Lung (tissue), 12 donors: ENCODE measurements around the gene CDKAL1. TPM values are rescaled to one million over a fixed set of nuclear protein-coding genes. Genes with fewer than 3 reads are reported as not detected.

ENCODE experiments used
- ATAC-seq: fragments of 200-7000 bp; cut with Tn5 transposase; one replicate; pipeline ENCODE4 v1.9.1; 2020; ENCODE audit warnings: moderate number of reproducible peaks; ENCODE audit not compliant: insufficient read depth, low FRiP score
- DNase-seq, 3 donors: peaks; one replicate each; pipeline ENCODE4 v3.0.0-alpha.2; 2013 to 2017
- H3K27ac ChIP-seq, 2 donors: one replicate each; pipeline ENCODE4 v1.5.1; 2013; ENCODE audit warnings: mild to moderate bottlenecking in 2 of 2, moderate library complexity in 2 of 2, control low read depth in 1 of 2, inconsistent platforms in 1 of 2, low read depth in 1 of 2, low read length in 1 of 2
- H3K27me3 ChIP-seq, 3 donors: one replicate each; pipeline ENCODE4 v1.5.1; 2013; ENCODE audit warnings: low read length in 2 of 3; ENCODE audit not compliant: control insufficient read depth in 3 of 3, insufficient read depth in 3 of 3
- H3K36me3 ChIP-seq, 4 donors: one replicate each; pipeline ENCODE4 v1.5.1; 2013; ENCODE audit warnings: low read length in 4 of 4, mild to moderate bottlenecking in 1 of 4, moderate library complexity in 1 of 4; ENCODE audit not compliant: control insufficient read depth in 4 of 4, insufficient read depth in 4 of 4
- H3K4me1 ChIP-seq, 5 donors: one replicate each; pipeline ENCODE4 v1.5.1; 2013; ENCODE audit warnings: low read length in 5 of 5, mild to moderate bottlenecking in 2 of 5, moderate library complexity in 1 of 5; ENCODE audit not compliant: control insufficient read depth in 5 of 5, insufficient read depth in 5 of 5
- H3K4me3 ChIP-seq: one replicate; pipeline ENCODE4 v1.5.1; 2013; ENCODE audit warnings: mild to moderate bottlenecking, control low read depth, moderate library complexity
- H3K9ac ChIP-seq, 2 donors: one replicate each; pipeline ENCODE4 v1.5.1; 2013; ENCODE audit warnings: low read length in 2 of 2, control low read depth in 1 of 2; ENCODE audit not compliant: insufficient read depth in 1 of 2
- H3K9me3 ChIP-seq, 4 donors: one replicate each; pipeline ENCODE4 v1.5.1; 2013; ENCODE audit warnings: low read length in 3 of 4, mild to moderate bottlenecking in 1 of 4, moderate library complexity in 1 of 4; ENCODE audit not compliant: control insufficient read depth in 4 of 4, insufficient read depth in 3 of 4
- CTCF ChIP-seq: IDR thresholded peaks from 2 replicates; pipeline ENCODE4 v1.5.1; 2012; ENCODE audit warnings: mild to moderate bottlenecking; ENCODE audit errors: control extremely low read depth, extremely low read depth
- WGBS, 2 donors: extraction: QIAGEN DNeasy Blood & Tissue Kit; methylation state at CpG; one replicate each; pipeline ENCODE4 v1.1.7; 2013; 5-methylcytosine and 5-hydroxymethylcytosine counted together
- polyA plus RNA-seq, 2 donors: library from polyadenylated mRNA; stranded (reverse); fragments of 200-250 nt; gene quantifications; one replicate each; pipeline ENCODE4 v1.2.1, GENCODE V29; 2013
- total RNA-seq, 2 donors: library from RNA; depleted of rRNA in 1 of 2; stranded (reverse); fragments of >200 nt in 1 of 2; gene quantifications; one replicate each; pipeline ENCODE4 v1.2.1, GENCODE V29; 2014 to 2021
- donor health status: control.
- donor health status: control.
- donor health status: Bipolar disorder and iron deficiency.
- donor health status: healthy.
- donor health status: DM: yes; HTN: yes; CAD: no.

Gene CDKAL1
- total and polyA plus RNA-seq, 4 donors: 4.0 to 39.0 (median 10.0) TPM

- H3K9ac ChIP-seq: no peak overlapping the region
- H3K4me1 ChIP-seq: peaks cover 0 to 8% (median 4%) of the 10 kb centered on the region in 5 donors
- H3K9me3 ChIP-seq: peaks cover 0 to 2% (median 1%) of the 10 kb centered on the region in 4 donors
- H3K36me3 ChIP-seq: no peaks in the 10 kb centered on the region
- DNase-seq: no peak
- no peak overlapping the region for H3K27ac ChIP-seq
- no peak overlapping the region for H3K4me3 ChIP-seq
- no peak for ATAC-seq
- TF ChIP-seq CTCF: no peak
- H3K27me3 ChIP-seq: no peaks in the 10 kb centered on the region
- whole genome bisulfite sequencing, 2 donors: 53 to 80% methylated on average over 4 of the region's 4 CpGs
Measured at GRCh38 chr6:20688710-20689500, 154.6 kb downstream of the CDKAL1 start.

- no peaks in the 10 kb centered on the region for H3K36me3 ChIP-seq
- TF ChIP-seq CTCF: no peak
- H3K9me3 ChIP-seq: peaks cover 0 to under 1% (median 0%) of the 10 kb centered on the region in 4 donors
- H3K27me3 ChIP-seq: no peaks in the 10 kb centered on the region
- ATAC-seq: no peak
- WGBS, 2 donors: 96 to 98% methylated on average over 5 of the region's 5 CpGs
- H3K4me1 ChIP-seq: peaks cover 0 to 10% (median 5%) of the 10 kb centered on the region in 5 donors
- no peak overlapping the region for H3K4me3 ChIP-seq
- H3K9ac ChIP-seq: no peak overlapping the region
- H3K27ac ChIP-seq: no peak overlapping the region
- DNase-seq: no peak
Measured at GRCh38 chr6:20691185-20691584, 156.9 kb downstream of the CDKAL1 start.

- no peak overlapping the region for H3K9ac ChIP-seq
- peaks cover 0 to 10% (median 5%) of the 10 kb centered on the region in 5 donors for H3K4me1 ChIP-seq
- TF ChIP-seq CTCF: no peak
- H3K27ac ChIP-seq: no peak overlapping the region
- H3K36me3 ChIP-seq: no peaks in the 10 kb centered on the region
- no peak overlapping the region for H3K4me3 ChIP-seq
- H3K27me3 ChIP-seq: no peaks in the 10 kb centered on the region
- no peaks in the 10 kb centered on the region for H3K9me3 ChIP-seq
- DNase-seq (no peak), ATAC-seq (no peak)
Measured at GRCh38 chr6:20692023-20692422, 157.8 kb downstream of the CDKAL1 start.
